Tibial artery (tissue), 4 donors: ENCODE results near the gene PTPN13.

Source experiments
- DNase-seq, 2 donors: peaks; one replicate each; pipeline ENCODE4 v3.0.0-alpha.2; 2019
- H3K27ac ChIP-seq, 2 donors: fragments of 200-600 bp; sonication (generic) in 1 of 2; 1 replicate in 1 of 2; 2 replicates in 1 of 2; pipeline ENCODE4 v1.5.1; 2018 to 2019; ENCODE audit warnings: mild to moderate bottlenecking in 1 of 2
- H3K27me3 ChIP-seq, 2 donors: fragments of 200-600 bp; sonication (generic) in 1 of 2; one replicate each; pipeline versions ENCODE4 v1.5.1 to v1.6.0; 2016 to 2019
- H3K36me3 ChIP-seq, 3 donors: fragments of 200-600 bp; sonication (generic) in 2 of 3; one replicate each; pipeline ENCODE4 v1.5.1; 2016 to 2019; ENCODE audit warnings: mild to moderate bottlenecking in 2 of 3
- H3K4me1 ChIP-seq, 4 donors: fragments of 200-600 bp; sonication (generic) in 2 of 4; 1 replicate in 3 of 4; 2 replicates in 1 of 4; pipeline ENCODE4 v1.5.1; 2016 to 2019
- H3K4me3 ChIP-seq, 2 donors: fragments of 200-600 bp; sonication (generic) in 1 of 2; 1 replicate in 1 of 2; 2 replicates in 1 of 2; pipeline ENCODE4 v1.5.1; 2018 to 2019; ENCODE audit warnings: mild to moderate bottlenecking in 2 of 2
- H3K9me3 ChIP-seq, 3 donors: fragments of 200-600 bp; sonication (generic) in 1 of 3; one replicate each; pipeline ENCODE4 v1.5.1; 2016 to 2019
- intact Hi-C: fragments of 100-400 bp; cut with DNase I; formaldehyde crosslinking; loops from one replicate; pipeline ENCODE4 v1.15.0; 2023; ENCODE audit warnings: low total_unique reads
- TF ChIP-seq, protein P1 (sequence below), 2 experiments: fragments of 200-600 bp in 1 of 2; fragments of 450-650 bp in 1 of 2; IDR thresholded peaks; one replicate each; pipeline ENCODE4 v1.5.1; 2017 to 2019; ENCODE audit warnings: antibody characterized with exemption in 2 of 2, mild to moderate bottlenecking in 1 of 2, moderate library complexity in 1 of 2

Gene PTPN13

DNA sequence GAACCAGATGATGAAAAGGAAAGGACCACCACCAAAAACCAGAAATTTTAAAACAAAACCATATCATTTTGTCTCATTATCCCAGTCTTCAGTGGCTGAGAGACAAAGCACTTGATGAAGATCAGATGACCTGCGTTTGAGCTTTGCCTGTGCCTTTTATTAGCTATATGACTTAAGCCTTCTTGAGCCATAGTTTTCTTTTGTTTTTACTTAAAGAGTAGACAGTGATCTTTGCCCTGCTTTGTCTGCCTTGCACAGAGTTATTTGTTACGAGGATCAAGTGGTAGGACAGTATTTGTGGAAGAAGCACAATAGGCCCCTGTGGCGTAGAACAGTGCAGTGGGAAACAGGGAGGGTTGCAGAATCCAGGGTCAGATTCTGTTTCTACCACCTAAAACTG is 165.2 kb downstream of the PTPN13 start:
- no peak overlapping the region for H3K27ac ChIP-seq
- TF ChIP-seq, protein P1, sequence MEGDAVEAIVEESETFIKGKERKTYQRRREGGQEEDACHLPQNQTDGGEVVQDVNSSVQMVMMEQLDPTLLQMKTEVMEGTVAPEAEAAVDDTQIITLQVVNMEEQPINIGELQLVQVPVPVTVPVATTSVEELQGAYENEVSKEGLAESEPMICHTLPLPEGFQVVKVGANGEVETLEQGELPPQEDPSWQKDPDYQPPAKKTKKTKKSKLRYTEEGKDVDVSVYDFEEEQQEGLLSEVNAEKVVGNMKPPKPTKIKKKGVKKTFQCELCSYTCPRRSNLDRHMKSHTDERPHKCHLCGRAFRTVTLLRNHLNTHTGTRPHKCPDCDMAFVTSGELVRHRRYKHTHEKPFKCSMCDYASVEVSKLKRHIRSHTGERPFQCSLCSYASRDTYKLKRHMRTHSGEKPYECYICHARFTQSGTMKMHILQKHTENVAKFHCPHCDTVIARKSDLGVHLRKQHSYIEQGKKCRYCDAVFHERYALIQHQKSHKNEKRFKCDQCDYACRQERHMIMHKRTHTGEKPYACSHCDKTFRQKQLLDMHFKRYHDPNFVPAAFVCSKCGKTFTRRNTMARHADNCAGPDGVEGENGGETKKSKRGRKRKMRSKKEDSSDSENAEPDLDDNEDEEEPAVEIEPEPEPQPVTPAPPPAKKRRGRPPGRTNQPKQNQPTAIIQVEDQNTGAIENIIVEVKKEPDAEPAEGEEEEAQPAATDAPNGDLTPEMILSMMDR (IDR thresholded peaks at IDR 0.05): no peak
- DNase-seq: no peak
- intact Hi-C loops: loop anchor here (10.0 kb wide), 1 partner anchor 264 kb away; no protein-coding TSS in a partner anchor
- H3K27me3 ChIP-seq: no peaks in the 10 kb centered on the region
- no peak overlapping the region for H3K4me3 ChIP-seq
- no peaks in the 10 kb centered on the region for H3K4me1 ChIP-seq
- no peaks in the 10 kb centered on the region for H3K9me3 ChIP-seq
- H3K36me3 ChIP-seq: peaks cover 7 to 17% (median 15%) of the 10 kb centered on the region in 3 donors

DNA sequence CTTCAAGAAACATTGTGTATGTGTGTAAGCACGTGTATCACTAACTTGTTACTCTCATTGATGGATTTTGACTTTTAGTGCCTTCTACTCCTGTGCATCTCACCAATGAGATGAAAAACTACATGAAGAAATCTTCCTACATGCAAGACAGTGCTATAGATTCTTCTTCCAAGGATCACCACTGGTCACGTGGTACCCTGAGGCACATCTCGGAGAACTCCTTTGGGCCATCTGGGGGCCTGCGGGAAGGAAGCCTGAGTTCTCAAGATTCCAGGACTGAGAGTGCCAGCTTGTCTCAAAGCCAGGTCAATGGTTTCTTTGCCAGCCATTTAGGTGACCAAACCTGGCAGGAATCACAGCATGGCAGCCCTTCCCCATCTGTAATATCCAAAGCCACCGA is 168.5 kb downstream of the PTPN13 start:
- H3K4me3 ChIP-seq: no peak overlapping the region
- H3K9me3 ChIP-seq: no peaks in the 10 kb centered on the region
- H3K4me1 ChIP-seq: no peaks in the 10 kb centered on the region
- DNase-seq: no peak
- no peak overlapping the region for H3K27ac ChIP-seq
- intact Hi-C loops: no loop called here
- no peaks in the 10 kb centered on the region for H3K27me3 ChIP-seq
- peaks cover 14 to 36% (median 25%) of the 10 kb centered on the region in 3 donors for H3K36me3 ChIP-seq
- TF ChIP-seq, protein P1 (IDR thresholded peaks at IDR 0.05): no peak

DNA sequence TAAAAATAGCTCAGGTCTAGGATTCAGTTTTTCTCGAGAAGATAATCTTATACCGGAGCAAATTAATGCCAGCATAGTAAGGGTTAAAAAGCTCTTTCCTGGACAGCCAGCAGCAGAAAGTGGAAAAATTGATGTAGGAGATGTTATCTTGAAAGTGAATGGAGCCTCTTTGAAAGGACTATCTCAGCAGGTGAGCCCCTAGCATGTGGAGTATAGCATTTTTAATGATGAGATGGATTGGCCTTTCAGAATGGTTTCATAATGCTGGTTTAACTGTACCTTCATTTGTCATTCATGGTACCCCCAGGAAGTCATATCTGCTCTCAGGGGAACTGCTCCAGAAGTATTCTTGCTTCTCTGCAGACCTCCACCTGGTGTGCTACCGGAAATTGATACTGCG is 175.7 kb downstream of the PTPN13 start:
- no peak for DNase-seq
- peaks cover 35 to 63% (median 40%) of the 10 kb centered on the region in 3 donors for H3K36me3 ChIP-seq
- no peaks in the 10 kb centered on the region for H3K9me3 ChIP-seq
- no peak overlapping the region for H3K27ac ChIP-seq
- H3K27me3 ChIP-seq: no peaks in the 10 kb centered on the region
- TF ChIP-seq, protein P1 (IDR thresholded peaks at IDR 0.05): no peak
- H3K4me1 ChIP-seq: no peaks in the 10 kb centered on the region
- intact Hi-C loops: no loop called here
- H3K4me3 ChIP-seq: no peak overlapping the region

DNA sequence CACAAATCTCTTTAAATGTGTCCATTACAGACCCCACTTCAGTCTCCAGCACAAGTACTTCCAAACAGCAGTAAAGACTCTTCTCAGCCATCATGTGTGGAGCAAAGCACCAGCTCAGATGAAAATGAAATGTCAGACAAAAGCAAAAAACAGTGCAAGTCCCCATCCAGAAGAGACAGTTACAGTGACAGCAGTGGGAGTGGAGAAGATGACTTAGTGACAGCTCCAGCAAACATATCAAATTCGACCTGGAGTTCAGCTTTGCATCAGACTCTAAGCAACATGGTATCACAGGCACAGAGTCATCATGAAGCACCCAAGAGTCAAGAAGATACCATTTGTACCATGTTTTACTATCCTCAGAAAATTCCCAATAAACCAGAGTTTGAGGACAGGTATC is 177.0 kb downstream of the PTPN13 start:
- peaks cover 32 to 70% (median 34%) of the 10 kb centered on the region in 3 donors for H3K36me3 ChIP-seq
- intact Hi-C loops: no loop called here

DNA sequence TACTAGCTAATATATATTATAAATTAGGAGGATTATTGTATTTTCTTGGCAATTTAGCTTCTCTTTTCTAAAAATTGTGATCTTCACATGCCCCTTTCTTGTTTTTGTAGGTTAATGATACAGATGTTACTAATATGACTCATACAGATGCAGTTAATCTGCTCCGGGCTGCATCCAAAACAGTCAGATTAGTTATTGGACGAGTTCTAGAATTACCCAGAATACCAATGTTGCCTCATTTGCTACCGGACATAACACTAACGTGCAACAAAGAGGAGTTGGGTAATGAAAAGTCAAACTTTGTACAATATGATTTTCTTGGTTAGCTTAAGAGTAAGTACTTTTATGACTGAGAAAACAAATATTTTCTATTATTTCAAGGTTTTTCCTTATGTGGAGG is 180.9 kb downstream of the PTPN13 start:
- Histone ChIP-seq H3K4me1 (no peaks in the 10 kb centered on the region), H3K9me3 (no peaks in the 10 kb centered on the region), H3K27ac (no peak overlapping the region), H3K27me3 (no peaks in the 10 kb centered on the region), H3K4me3 (no peak overlapping the region), H3K36me3 (peaks cover 19 to 45% (median 25%) of the 10 kb centered on the region in 3 donors)
- TF ChIP-seq, protein P1 (IDR thresholded peaks at IDR 0.05): no peak
- no peak for DNase-seq
- intact Hi-C loops: no loop called here

More for the DNA sequence above, 177.0 kb downstream of the PTPN13 start:
- TF ChIP-seq, protein P1 (IDR thresholded peaks at IDR 0.05): no peak
- no peaks in the 10 kb centered on the region for H3K9me3 ChIP-seq
- H3K27me3 ChIP-seq: no peaks in the 10 kb centered on the region
- DNase-seq: no peak
- H3K27ac ChIP-seq: no peak overlapping the region
- no peaks in the 10 kb centered on the region for H3K4me1 ChIP-seq
- no peak overlapping the region for H3K4me3 ChIP-seq

DNA sequence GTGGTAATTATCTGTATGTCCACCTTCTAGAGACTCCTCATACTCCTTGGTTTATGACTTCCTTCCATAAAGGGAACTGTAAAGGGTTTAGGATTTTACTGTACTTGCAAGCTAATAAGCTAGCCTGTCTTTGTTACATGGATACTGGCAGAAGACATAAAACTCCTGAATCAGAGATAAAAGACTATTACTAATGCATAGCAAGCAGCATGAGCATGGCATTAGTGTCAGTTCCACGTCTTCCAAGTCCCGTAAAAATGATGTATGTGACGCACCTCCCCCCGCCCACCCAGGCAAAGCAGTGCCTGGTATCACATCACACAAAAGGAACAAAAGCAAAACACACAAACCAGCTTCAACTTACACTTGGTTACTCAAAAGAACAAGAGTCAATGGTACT is 184.1 kb downstream of the PTPN13 start:
- Histone ChIP-seq H3K4me1 (no peaks in the 10 kb centered on the region), H3K36me3 (peaks cover 0 to 29% (median 10%) of the 10 kb centered on the region in 3 donors), H3K27me3 (no peaks in the 10 kb centered on the region), H3K27ac (no peak overlapping the region), H3K9me3 (no peaks in the 10 kb centered on the region), H3K4me3 (no peak overlapping the region)
- no peak for DNase-seq
- intact Hi-C loops: no loop called here
- TF ChIP-seq, protein P1 (IDR thresholded peaks at IDR 0.05): no peak
